Measurements from ENCODE around the gene GRIN2C.
A peak's percentile ranks its signal among the peaks of the same experiment; 100 is the strongest.

GRIN2C gene

DNA sequence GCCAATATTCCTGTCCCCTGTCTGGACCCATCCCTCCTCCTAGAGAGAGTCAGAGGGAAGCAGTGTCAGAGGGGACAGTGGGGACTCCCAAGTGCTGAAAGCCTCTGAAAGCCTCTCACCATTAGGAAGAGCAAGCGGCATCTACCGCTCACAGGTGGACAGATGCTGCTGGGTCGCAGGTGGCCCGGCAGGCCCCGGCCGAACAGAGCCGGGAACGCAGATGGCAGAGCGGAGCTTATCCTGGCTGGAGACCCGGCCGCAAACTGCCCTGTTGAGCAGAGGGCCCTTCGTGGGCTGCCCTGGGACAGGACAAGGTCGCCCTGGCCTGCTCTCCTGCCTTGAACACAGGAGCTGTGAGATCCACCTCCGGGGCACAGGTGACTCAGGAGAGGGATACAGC lies 60.6 kb downstream of the GRIN2C start:
- no peak for DNase-seq (ENCODE audit: low spot score)

DNA sequence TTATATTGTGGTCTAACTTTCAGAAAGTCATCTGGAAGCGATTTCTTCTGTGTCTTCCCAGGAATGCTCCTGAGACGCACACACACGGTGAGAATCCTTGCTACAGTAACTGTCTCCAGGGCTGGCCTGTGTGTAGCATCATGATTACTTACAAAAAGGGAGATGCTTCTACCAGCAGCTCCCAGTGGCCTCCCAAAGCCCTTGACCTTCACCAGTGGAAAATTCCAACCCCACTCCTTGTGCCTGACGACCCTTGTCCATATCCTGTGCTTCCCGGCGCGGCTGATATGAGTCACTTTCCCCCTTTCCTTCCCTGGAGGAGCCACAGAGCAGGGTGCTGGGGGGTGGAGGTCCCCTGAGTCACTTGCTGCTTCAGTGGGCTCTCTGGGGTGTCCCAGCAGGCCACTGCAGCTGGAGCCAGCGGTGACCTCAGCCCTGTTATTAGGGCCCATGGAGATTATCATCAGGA lies 61.4 kb downstream of the GRIN2C start:
- peak; percentile 83 for DNase-seq (ENCODE audit: low spot score)

DNA sequence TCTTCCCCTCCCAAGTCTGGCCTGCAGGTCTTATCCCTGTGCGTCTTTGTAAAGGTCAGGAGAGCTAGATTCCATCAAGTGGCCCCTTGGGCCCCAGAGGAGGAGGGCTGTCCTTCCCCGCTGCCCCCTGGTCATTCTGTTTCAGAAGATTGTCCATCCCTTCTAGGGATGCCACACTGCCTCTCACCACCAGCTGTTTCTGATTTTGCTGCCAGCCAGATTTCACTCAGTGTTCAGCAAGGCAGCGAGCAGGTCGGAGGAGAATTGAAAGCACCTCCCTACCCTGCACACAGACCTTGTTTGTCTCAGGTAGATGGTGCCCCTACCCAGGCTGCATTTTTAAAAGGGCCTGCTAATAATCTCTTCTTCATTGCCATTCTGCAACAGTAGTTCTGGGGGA lies 61.9 kb downstream of the GRIN2C start:
- no peak for DNase-seq (ENCODE audit: low spot score)

DNA sequence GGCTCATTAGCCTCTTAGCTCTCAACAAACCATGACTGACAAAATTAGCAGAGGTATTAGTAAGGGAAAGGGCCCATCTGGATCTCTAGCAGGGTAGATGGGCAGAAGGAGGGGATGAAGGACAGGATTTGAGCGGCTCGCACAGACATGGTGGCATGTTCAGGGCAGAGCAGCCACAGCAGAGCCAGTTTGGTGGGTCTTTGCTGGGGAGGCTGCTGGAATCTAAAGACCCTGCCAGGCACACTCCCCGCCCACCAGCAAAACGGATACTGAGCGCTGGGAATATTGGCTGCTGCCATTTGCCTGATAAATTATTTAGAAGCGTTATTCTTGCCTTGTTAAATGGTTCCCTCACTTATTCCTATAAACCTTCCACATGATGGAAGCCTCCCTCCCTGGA lies 62.8 kb downstream of the GRIN2C start:
- no peak for DNase-seq (ENCODE audit: low spot score)

DNA sequence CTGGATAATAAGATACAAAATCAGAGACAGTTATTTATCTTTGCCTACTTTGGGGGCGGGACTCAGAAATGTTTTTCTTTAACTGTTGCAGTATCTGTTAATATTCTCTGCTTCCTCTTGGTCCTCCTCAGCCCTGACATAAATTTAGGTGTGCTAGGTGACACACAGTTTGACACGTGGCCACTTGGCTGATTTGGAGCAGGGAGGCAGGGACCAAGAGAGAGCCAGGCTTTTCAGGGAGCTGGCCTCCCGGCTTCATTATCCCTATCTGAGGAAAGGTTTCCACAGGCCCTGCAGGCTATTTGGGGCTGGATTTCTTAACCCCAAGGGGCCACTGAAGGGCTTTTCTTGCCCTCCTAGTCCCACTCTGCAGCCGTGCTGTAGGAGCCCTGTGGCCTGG lies 63.5 kb downstream of the GRIN2C start:
- DNase-seq (ENCODE audit: low spot score), result no peak

DNA sequence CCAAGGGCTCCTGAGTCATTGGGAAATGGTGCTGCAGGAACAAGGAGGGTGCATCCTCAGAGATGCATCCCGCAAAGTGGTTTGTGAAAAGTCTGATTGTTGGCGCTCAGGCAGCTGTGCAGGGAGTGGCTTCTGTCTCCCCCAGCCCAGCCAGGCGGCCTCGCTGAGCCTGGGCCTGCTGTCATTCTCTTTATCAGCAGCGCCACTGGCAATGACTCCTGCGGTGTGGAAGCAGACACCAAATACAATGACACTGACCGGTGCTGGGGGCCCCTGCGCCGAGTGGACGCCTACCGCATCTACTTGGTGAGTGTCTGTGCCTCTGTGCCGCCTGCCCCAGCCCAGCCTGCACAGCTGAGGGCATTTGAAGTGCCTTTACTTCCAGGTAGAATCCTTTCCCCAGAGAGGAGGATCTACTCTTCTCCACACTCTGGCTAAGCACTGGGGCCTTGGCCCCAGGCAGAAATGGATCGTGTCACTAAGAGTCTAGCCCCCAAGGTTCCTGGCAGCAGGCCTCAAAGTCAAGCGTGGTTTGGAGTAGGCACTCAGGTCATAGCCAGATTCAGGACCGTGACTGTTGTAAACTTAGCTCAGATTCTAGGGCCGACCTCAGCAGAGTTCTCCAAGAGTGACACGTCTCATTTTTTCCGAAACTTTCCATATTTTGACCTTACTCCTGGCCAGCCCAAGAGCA lies 64.2 kb downstream of the GRIN2C start:
- DNase-seq (ENCODE audit: low spot score), result no peak

DNA sequence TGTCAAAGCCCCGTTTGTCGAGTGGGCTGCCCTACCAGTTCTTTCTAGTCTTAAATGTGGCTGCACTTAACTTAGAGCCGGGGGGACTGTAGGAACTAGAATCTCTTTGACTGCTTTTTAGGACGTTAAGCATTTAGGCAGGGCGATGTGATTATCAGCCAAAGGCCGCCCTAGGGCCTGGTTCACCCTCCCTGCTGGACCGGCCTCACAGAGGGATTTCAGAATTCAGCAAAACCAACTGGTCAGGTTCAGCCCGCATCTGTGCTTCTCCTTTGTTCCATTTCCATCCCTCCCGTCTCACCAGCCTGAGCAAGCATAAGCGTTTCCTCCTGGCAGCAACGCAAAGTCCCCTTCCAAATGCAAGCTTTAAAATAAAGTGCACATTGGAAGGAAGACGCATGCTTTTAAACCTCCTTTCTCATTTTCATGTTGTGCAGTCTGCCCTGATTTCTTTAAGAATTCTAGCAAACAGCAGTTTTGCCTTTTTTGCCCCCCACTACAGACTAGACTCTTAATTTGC lies 67.0 kb downstream of the GRIN2C start:
- DNase-seq (ENCODE audit: low spot score), result no peak

Measured in kidney tubule cell (primary cell).